HepG2 (cell line): ENCODE measurements around the gene INTS14. TPM values are rescaled to one million over a fixed set of nuclear protein-coding genes. Genes with fewer than 3 reads are reported as not detected.

Experiments
- CAMTA2 ChIP-seq: sonication (generic); formaldehyde crosslinking; IDR thresholded peaks from 2 replicates; pipeline ENCODE4 v1.4.0; 2020; ENCODE audit warnings: mild to moderate bottlenecking, missing genetic modification reagents, borderline replicate concordance
- NCOA5 ChIP-seq: sonication (generic); formaldehyde crosslinking; IDR thresholded peaks from 2 replicates; pipeline ENCODE4 v1.4.0; 2020; ENCODE audit warnings: missing genetic modification reagents
- PHB2 ChIP-seq: fragments of 450-650 bp; IDR thresholded peaks from 2 replicates; pipeline ENCODE4 v1.6.1; 2018; ENCODE audit not compliant: partially characterized antibody
- PREB ChIP-seq: sonication (generic); formaldehyde crosslinking; IDR thresholded peaks from 2 replicates; pipeline ENCODE4 v1.4.0; 2020; ENCODE audit warnings: missing genetic modification reagents
- SKI ChIP-seq: fragments of 450-650 bp; IDR thresholded peaks from one replicate; pipeline ENCODE4 v1.6.1; 2018; ENCODE audit warnings: mild to moderate bottlenecking; ENCODE audit not compliant: partially characterized antibody
- SMAD9 ChIP-seq: sonication (generic); formaldehyde crosslinking; IDR thresholded peaks from 2 replicates; pipeline ENCODE4 v1.5.1; 2020; ENCODE audit warnings: mild to moderate bottlenecking, missing genetic modification reagents
- TFDP2 ChIP-seq: sonication (generic); formaldehyde crosslinking; IDR thresholded peaks from 2 replicates; pipeline ENCODE4 v1.4.0; 2020; ENCODE audit warnings: missing genetic modification reagents
- TGIF2 ChIP-seq: IDR thresholded peaks from 2 replicates; pipeline ENCODE4 v1.6.1; 2016; ENCODE audit warnings: control low read depth, missing compliant biosample characterization
- ZBTB46 ChIP-seq: sonication (generic); formaldehyde crosslinking; IDR thresholded peaks from 2 replicates; pipeline ENCODE4 v1.4.0; 2020; ENCODE audit warnings: mild to moderate bottlenecking, missing genetic modification reagents, borderline replicate concordance
- ZFP41 ChIP-seq: sonication (generic); formaldehyde crosslinking; IDR thresholded peaks from 2 replicates; pipeline ENCODE4 v1.4.0; 2020; ENCODE audit warnings: mild to moderate bottlenecking, missing genetic modification reagents, borderline replicate concordance
- ZNF20 ChIP-seq: sonication (generic); formaldehyde crosslinking; IDR thresholded peaks from 2 replicates; pipeline ENCODE4 v1.4.0; 2020; ENCODE audit warnings: mild to moderate bottlenecking, moderate library complexity, missing genetic modification reagents
- ZNF44 ChIP-seq: sonication (generic); formaldehyde crosslinking; IDR thresholded peaks from 2 replicates; pipeline ENCODE4 v1.5.1; 2020; ENCODE audit warnings: mild to moderate bottlenecking, missing genetic modification reagents
- ZNF510 ChIP-seq: sonication (generic); formaldehyde crosslinking; IDR thresholded peaks from 2 replicates; pipeline ENCODE4 v1.4.0; 2020; ENCODE audit warnings: low read depth, mild to moderate bottlenecking, missing genetic modification reagents
- ZNF563 ChIP-seq: sonication (generic); formaldehyde crosslinking; IDR thresholded peaks from 2 replicates; pipeline ENCODE4 v1.8.0; 2022; ENCODE audit warnings: mild to moderate bottlenecking, moderate library complexity, missing genetic modification reagents
- ZNF574 ChIP-seq: sonication (generic); formaldehyde crosslinking; IDR thresholded peaks from 2 replicates; pipeline ENCODE4 v1.4.0; 2020; ENCODE audit warnings: missing genetic modification reagents
- ZNF800 ChIP-seq: sonication (generic); formaldehyde crosslinking; IDR thresholded peaks from 2 replicates; pipeline ENCODE4 v1.4.0; 2020; ENCODE audit warnings: missing genetic modification reagents
- polyA plus RNA-seq, 8 experiments: library from polyadenylated mRNA; depleted of rRNA in 3 of 8; stranded (reverse) in 7 of 8; unstranded in 1 of 8; fragments of >200 nt; fragmentation: Illumina TruSeq in 4 of 8; extraction: Trizol in 4 of 8; gene quantifications; 2 replicates each; pipeline versions ENCODE4 v1.2.1 to v1.2.3, GENCODE V29; 2011 to 2016; ENCODE audit warnings: low read depth in 4 of 8, missing spikeins in 1 of 8, mixed read lengths in 1 of 8; ENCODE audit not compliant: insufficient read depth in 1 of 8
- total RNA-seq, 5 experiments: library from RNA; depleted of rRNA; stranded (reverse); fragments of >200 nt; fragmentation: Illumina TruSeq; extraction: Trizol; gene quantifications; 2 replicates each; pipeline ENCODE4 v1.2.3, GENCODE V29; 2016; ENCODE audit warnings: low read depth in 1 of 5

INTS14 gene
- total and polyA plus RNA-seq, 2 of the 13 experiments (the other 11 are each of a cell fraction or from before 2014, with no cell fraction given): 41.4 to 52.0 TPM

GRCh38 chr15:65610871-65611718 lies at the start of gene INTS14 (continued):
- TF ChIP-seq ZNF20: no peak
- peak; percentile 94; the same call in 1 of the 2 replicates for TF ChIP-seq ZNF510 (CRISPR knock-in tag)
- TF ChIP-seq ZNF563 (CRISPR knock-in tag): peak; percentile 19
- no peak for TF ChIP-seq SMAD9 (CRISPR knock-in tag)
- TF ChIP-seq SKI: peak; percentile 58
- no peak for TF ChIP-seq ZFP41 (CRISPR knock-in tag)
- peak; percentile 68; the same call in 1 of the 2 replicates for TF ChIP-seq ZBTB46 (CRISPR knock-in tag)
- TF ChIP-seq TGIF2: peak; percentile 89; the same call in 1 of the 2 replicates
- no peak for TF ChIP-seq PREB (CRISPR knock-in tag)
- peak; percentile 91 for TF ChIP-seq TFDP2 (CRISPR knock-in tag)
- no peak for TF ChIP-seq PHB2
- peak; percentile 51; the same call in 1 of the 2 replicates for TF ChIP-seq CAMTA2
- no peak for TF ChIP-seq ZNF800 (CRISPR knock-in tag)
- peak; percentile 96 for TF ChIP-seq ZNF574 (CRISPR knock-in tag)
- no peak for TF ChIP-seq ZNF44 (CRISPR knock-in tag)
- no peak for TF ChIP-seq NCOA5 (CRISPR knock-in tag)
